Endothelial cell of umbilical vein (primary cell): Measurements from ENCODE around the gene ADCYAP1R1. TPM values are rescaled to one million over a fixed set of nuclear protein-coding genes. Genes with fewer than 3 reads are reported as not detected.

Experiments used
- BruUV-seq: library from RNA; stranded (reverse); fragments of 400-500 nt; replicated peaks from 2 replicates; lab custom pipeline; 2021; lab: Mats Ljungman, UMichigan
- CTCF ChIA-PET: fragments of 300-600, 350-600 bp; sonication (Branson Sonifier 250); formaldehyde crosslinking; loops from one replicate; lab custom pipeline; 2021; ENCODE audit warnings: antibody characterized with exemption, inconsistent platforms; lab: Charles Lee
- POLR2A ChIA-PET: fragments of 300-600, 350-600 bp; sonication (Branson Sonifier 250); formaldehyde crosslinking; loops from one replicate; lab custom pipeline; 2021; ENCODE audit warnings: antibody characterized with exemption, inconsistent platforms; lab: Charles Lee
- DNase-seq: peaks from one replicate; pipeline ENCODE4 v3.0.0-alpha.2; 2011; ENCODE audit warnings: low read depth, low spot score
- FAIRE-seq: peaks from 2 replicates; lab custom pipeline; 2011; peaks lifted over from hg19 to GRCh38; lab: Jason Lieb, UNC
- H2AFZ ChIP-seq: 2 replicates; pipeline ENCODE4 v1.6.0; 2012; ENCODE audit warnings: low read depth, low read length, control low read depth, inconsistent platforms
- H3K27ac ChIP-seq: 2 replicates; pipeline ENCODE4 v1.5.1; 2011; ENCODE audit warnings: low read depth, mild to moderate bottlenecking, control low read depth, low read length, moderate library complexity; ENCODE audit not compliant: insufficient read depth
- H3K27me3 ChIP-seq, 2 experiments: 2 replicates each; pipeline versions ENCODE4 v1.6.0 to v1.6.1; 2011; ENCODE audit warnings: low read length in 2 of 2, mixed read lengths in 1 of 2; ENCODE audit not compliant: control insufficient read depth in 2 of 2, insufficient read depth in 2 of 2
- H3K36me3 ChIP-seq, 2 experiments: 2 replicates in 1 of 2; 3 replicates in 1 of 2; pipeline ENCODE4 v1.5.1; 2011; ENCODE audit warnings: low read length in 2 of 2, mild to moderate bottlenecking in 1 of 2, moderate library complexity in 1 of 2; ENCODE audit not compliant: control insufficient read depth in 2 of 2, insufficient read depth in 2 of 2; ENCODE audit errors: extremely low read depth in 1 of 2
- H3K4me1 ChIP-seq: 3 replicates; pipeline ENCODE4 v1.5.1; 2011; ENCODE audit warnings: mild to moderate bottlenecking, low read length; ENCODE audit not compliant: control insufficient read depth, insufficient read depth; ENCODE audit errors: extremely low read depth
- H3K4me2 ChIP-seq: 2 replicates; pipeline ENCODE4 v1.6.1; 2011; ENCODE audit warnings: low read length, control low read depth, mixed read lengths; ENCODE audit not compliant: insufficient read depth
- H3K4me3 ChIP-seq, 3 experiments: fragments of 200-600 bp in 1 of 3; sonication (generic), shearing (Covaris generic) in 1 of 3; replicated peaks in 1 of 3; 2 replicates each; pipeline ENCODE4 v1.5.1; 2011 to 2016; ENCODE audit warnings: control low read depth in 3 of 3, low read length in 3 of 3, mild to moderate bottlenecking in 2 of 3, inconsistent platforms in 1 of 3, low read depth in 1 of 3, moderate library complexity in 1 of 3; ENCODE audit not compliant: insufficient read depth in 1 of 3
- H3K79me2 ChIP-seq: 2 replicates; pipeline ENCODE4 v1.6.0; 2012; ENCODE audit warnings: low read length, inconsistent platforms; ENCODE audit not compliant: control insufficient read depth, insufficient read depth
- H3K9ac ChIP-seq: replicated peaks from 2 replicates; pipeline ENCODE3; 2011; ENCODE audit warnings: low read length, control low read depth; ENCODE audit not compliant: insufficient read depth; ENCODE audit errors: extremely low read depth
- H3K9me1 ChIP-seq: replicated peaks from 3 replicates; pipeline ENCODE4 v1.6.0; 2011; ENCODE audit warnings: mild to moderate bottlenecking, low read length; ENCODE audit not compliant: control insufficient read depth, insufficient read depth; ENCODE audit errors: extremely low read depth
- H3K9me3 ChIP-seq: replicated peaks from 2 replicates; pipeline ENCODE4 v1.5.1; 2012; ENCODE audit warnings: low read length, inconsistent platforms; ENCODE audit not compliant: control insufficient read depth, insufficient read depth
- H4K20me1 ChIP-seq: replicated peaks from 2 replicates; pipeline ENCODE3; 2011; ENCODE audit warnings: mild to moderate bottlenecking, low read length; ENCODE audit not compliant: control insufficient read depth, insufficient read depth; ENCODE audit errors: extremely low read depth
- EZH2 ChIP-seq: IDR thresholded peaks from 2 replicates; pipeline ENCODE4 v1.6.1; 2012; ENCODE audit warnings: borderline replicate concordance, low read depth, mild to moderate bottlenecking, moderate library complexity, low read length, inconsistent platforms; ENCODE audit not compliant: severe bottlenecking
- FOS ChIP-seq: IDR thresholded peaks from 2 replicates; pipeline ENCODE4 v1.6.1; 2011; ENCODE audit warnings: mild to moderate bottlenecking, low read length, moderate library complexity, borderline replicate concordance; ENCODE audit not compliant: insufficient read depth
- GATA2 ChIP-seq: IDR thresholded peaks from 2 replicates; pipeline ENCODE4 v1.7.0; 2011; ENCODE audit warnings: low read depth, mild to moderate bottlenecking, moderate library complexity, mixed read lengths, low read length; ENCODE audit not compliant: insufficient read length, insufficient read depth
- JUN ChIP-seq: IDR thresholded peaks from 2 replicates; pipeline ENCODE4 v1.6.1; 2011; ENCODE audit warnings: borderline replicate concordance, low read depth; ENCODE audit not compliant: insufficient read length, insufficient read depth
- MYC ChIP-seq: IDR thresholded peaks from one replicate; pipeline ENCODE4 v1.6.1; 2011; ENCODE audit warnings: mild to moderate bottlenecking, low read depth, low read length
- POLR2A ChIP-seq: IDR thresholded peaks from 2 replicates; pipeline ENCODE4 v1.6.1; 2012; ENCODE audit warnings: low read depth, mild to moderate bottlenecking, control low read depth, low read length
- POLR2AphosphoS5 ChIP-seq: IDR thresholded peaks from 2 replicates; pipeline ENCODE4 v1.6.1; 2012; ENCODE audit warnings: low read depth, mild to moderate bottlenecking, control low read depth, low read length, moderate library complexity; ENCODE audit not compliant: insufficient read depth
- dilution Hi-C: fragments of 300-500 bp; cut with MboI; formaldehyde crosslinking; loops from one replicate; pipeline ENCODE4 v1.15.0; 2019; ENCODE audit warnings: low sequenced_read_pairs; ENCODE audit not compliant: extremely low pct_ligation_motif_present
- intact Hi-C: fragments of 100-400 bp; cut with micrococcal nuclease; formaldehyde crosslinking; loops from one replicate; pipeline ENCODE4 v1.10.0; 2022
- polyA plus RNA-seq, 4 experiments: library from polyadenylated mRNA; depleted of rRNA in 3 of 4; stranded (reverse) in 3 of 4; unstranded in 1 of 4; fragments of >200 nt; gene quantifications; 2 replicates each; pipeline versions ENCODE4 v1.2.1 to v1.2.3, GENCODE V29; 2011 to 2012; ENCODE audit warnings: missing spikeins in 1 of 4
- total RNA-seq: library from RNA; stranded (reverse); gene quantifications from 2 replicates; pipeline ENCODE4 v1.2.3, GENCODE V29; 2021
- TF ChIP-seq, protein P1 (sequence below): IDR thresholded peaks from 2 replicates; pipeline ENCODE4 v1.6.1; 2011; ENCODE audit not compliant: insufficient read depth, insufficient read length
- TF ChIP-seq, protein P2 (sequence below), 2 donors: IDR thresholded peaks; 1 replicate in 1 of 2; 2 replicates in 1 of 2; pipeline ENCODE4 v1.5.1; 2011; ENCODE audit warnings: low read length in 2 of 2, mild to moderate bottlenecking in 2 of 2, moderate library complexity in 2 of 2, control low read depth in 1 of 2, inconsistent platforms in 1 of 2, low read depth in 1 of 2; ENCODE audit not compliant: insufficient read depth in 1 of 2; ENCODE audit errors: extremely low read depth in 1 of 2

Gene ADCYAP1R1
- total and polyA plus RNA-seq, 2 donors (not counting 3 experiments of a cell fraction or from before 2014, with no cell fraction given), result 0.04 TPM; not detected in 1

DNA sequence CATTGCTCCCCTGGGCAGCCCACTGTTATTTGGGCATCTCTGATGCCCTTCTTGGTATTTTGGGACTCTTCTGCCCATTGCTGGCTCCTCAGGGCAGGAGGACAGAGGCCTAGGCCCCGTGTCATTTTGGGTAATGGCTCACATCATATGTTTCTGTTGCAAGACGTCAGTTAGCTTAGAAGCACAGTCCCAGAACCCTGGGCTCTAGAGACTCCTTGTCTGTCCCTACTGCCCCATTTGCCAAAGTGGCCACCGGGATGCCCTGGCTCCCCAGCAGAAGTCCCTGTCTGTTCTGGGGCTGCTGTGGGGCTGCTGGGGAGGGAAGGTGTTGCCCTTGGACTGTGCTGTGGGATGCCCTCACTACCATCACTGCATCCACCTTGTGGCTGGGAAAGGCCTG, 48.8 kb downstream of the ADCYAP1R1 start:
- H3K27ac ChIP-seq, result no peak overlapping the region
- no peaks in the 10 kb centered on the region for H3K27me3 ChIP-seq
- no peaks in the 10 kb centered on the region for H3K9me3 ChIP-seq
- H3K4me2 ChIP-seq, result no peak overlapping the region
- ChIA-PET POLR2A (no interaction called here), CTCF (no interaction called here)
- H3K79me2 ChIP-seq, result no peaks in the 10 kb centered on the region
- BruUV-seq, result no TSS peak
- no peak overlapping the region for H3K9ac ChIP-seq
- dilution Hi-C loops, result no loop called here
- H3K4me3 ChIP-seq, result no peak overlapping the region
- H3K9me1 ChIP-seq, result no peaks in the 10 kb centered on the region
- no peak overlapping the region for H2AFZ ChIP-seq
- H4K20me1 ChIP-seq, result no peaks in the 10 kb centered on the region
- TF ChIP-seq, protein P1, sequence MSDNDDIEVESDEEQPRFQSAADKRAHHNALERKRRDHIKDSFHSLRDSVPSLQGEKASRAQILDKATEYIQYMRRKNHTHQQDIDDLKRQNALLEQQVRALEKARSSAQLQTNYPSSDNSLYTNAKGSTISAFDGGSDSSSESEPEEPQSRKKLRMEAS, result no peak
- DNase-seq (no peak), FAIRE-seq (no peak)
- no peaks in the 10 kb centered on the region for H3K36me3 ChIP-seq
- H3K4me1 ChIP-seq, result no peaks in the 10 kb centered on the region
- intact Hi-C loops, result no loop called here

DNA sequence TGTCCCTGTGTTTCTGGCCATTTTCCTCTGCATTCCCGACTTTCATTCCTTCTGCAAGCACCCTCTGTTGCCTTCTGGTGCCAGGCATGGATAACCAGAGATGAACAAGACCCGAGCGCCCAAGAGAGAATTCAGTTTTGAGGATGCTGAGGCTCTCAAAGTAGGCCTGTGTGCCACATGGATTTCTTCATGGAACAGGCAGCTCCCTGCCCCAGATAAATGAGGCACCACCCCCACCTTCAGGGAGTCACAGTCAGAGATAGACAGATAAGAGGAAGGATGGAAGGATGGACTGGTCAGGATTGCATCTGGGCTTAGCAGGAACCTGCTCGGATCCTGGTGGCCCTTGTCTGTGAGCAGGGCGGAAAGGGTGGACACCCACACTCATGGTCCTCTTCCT, 49.4 kb downstream of the ADCYAP1R1 start:
- Histone ChIP-seq H3K4me3 (no peak overlapping the region), H3K9ac (no peak overlapping the region), H3K9me1 (no peaks in the 10 kb centered on the region), H3K27ac (no peak overlapping the region), H3K4me1 (no peaks in the 10 kb centered on the region), H3K36me3 (no peaks in the 10 kb centered on the region), H3K4me2 (no peak overlapping the region), H4K20me1 (no peaks in the 10 kb centered on the region), H3K9me3 (no peaks in the 10 kb centered on the region), H3K79me2 (no peaks in the 10 kb centered on the region), H3K27me3 (no peaks in the 10 kb centered on the region), H2AFZ (no peak overlapping the region)
- no peak for DNase-seq
- POLR2A ChIA-PET, result no interaction called here
- CTCF ChIA-PET, result no interaction called here
- BruUV-seq, result no TSS peak
- dilution Hi-C loops (no loop called here), intact Hi-C loops (no loop called here)
- FAIRE-seq, result no peak
- no peak for TF ChIP-seq POLR2A
- no peak for TF ChIP-seq MYC
- TF ChIP-seq POLR2AphosphoS5, result no peak
- no peak for TF ChIP-seq EZH2
- TF ChIP-seq GATA2, result no peak
- TF ChIP-seq JUN, result no peak
- no peak for TF ChIP-seq FOS
- TF ChIP-seq, protein P2, sequence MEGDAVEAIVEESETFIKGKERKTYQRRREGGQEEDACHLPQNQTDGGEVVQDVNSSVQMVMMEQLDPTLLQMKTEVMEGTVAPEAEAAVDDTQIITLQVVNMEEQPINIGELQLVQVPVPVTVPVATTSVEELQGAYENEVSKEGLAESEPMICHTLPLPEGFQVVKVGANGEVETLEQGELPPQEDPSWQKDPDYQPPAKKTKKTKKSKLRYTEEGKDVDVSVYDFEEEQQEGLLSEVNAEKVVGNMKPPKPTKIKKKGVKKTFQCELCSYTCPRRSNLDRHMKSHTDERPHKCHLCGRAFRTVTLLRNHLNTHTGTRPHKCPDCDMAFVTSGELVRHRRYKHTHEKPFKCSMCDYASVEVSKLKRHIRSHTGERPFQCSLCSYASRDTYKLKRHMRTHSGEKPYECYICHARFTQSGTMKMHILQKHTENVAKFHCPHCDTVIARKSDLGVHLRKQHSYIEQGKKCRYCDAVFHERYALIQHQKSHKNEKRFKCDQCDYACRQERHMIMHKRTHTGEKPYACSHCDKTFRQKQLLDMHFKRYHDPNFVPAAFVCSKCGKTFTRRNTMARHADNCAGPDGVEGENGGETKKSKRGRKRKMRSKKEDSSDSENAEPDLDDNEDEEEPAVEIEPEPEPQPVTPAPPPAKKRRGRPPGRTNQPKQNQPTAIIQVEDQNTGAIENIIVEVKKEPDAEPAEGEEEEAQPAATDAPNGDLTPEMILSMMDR (IDR thresholded peaks at IDR 0.05; ENCODE audit: extremely low read depth in 1 of 2, insufficient read depth in 1 of 2, low read depth in 1 of 2, low read length in 2 of 2), result no peak
